Retina (tissue), 1 donor: ENCODE results near the gene UBE2D3.
"Not testable (repeated sequence)": the region's sequence is repeated elsewhere in the genome, so short reads cannot be mapped to it uniquely, and the experiment has no call there.

Experiments
- DNase-seq: peaks from one replicate; pipeline ENCODE4 v3.0.0-alpha.2; 2016

Gene UBE2D3

GRCh38 chr4:102826890-102827673 is at the start of gene UBE2D3:
UBE2D3 (minus strand) TSS chr4:102827551; CDS start chr4:102826508, 1,043 bp downstream.
- DNase-seq: peak; percentile 99

- DNase-seq: no peak
Observed at GRCh38 chr4:102871772-102872171, 44.4 kb upstream of the UBE2D3 start.

GRCh38 chr4:102869569-102870197 is 42.3 kb upstream of the UBE2D3 start:
- DNase-seq: no peak

- peak; percentile 98 for DNase-seq
Observed at GRCh38 chr4:102868781-102869568, 41.6 kb upstream of the UBE2D3 start, which contains the start of gene CISD2. CISD2 (plus strand) TSS chr4:102868992; CDS start chr4:102869085, 93 bp downstream.

GRCh38 chr4:102868153-102868780 is 40.9 kb upstream of the UBE2D3 start:
- no peak for DNase-seq

- no peak for DNase-seq
Observed at GRCh38 chr4:102867278-102868152, 40.2 kb upstream of the UBE2D3 start.

- DNase-seq: not testable (repeated sequence)
Observed at GRCh38 chr4:102865327-102865726, 38.0 kb upstream of the UBE2D3 start.

- no peak for DNase-seq
Observed at GRCh38 chr4:102862747-102863146, 35.4 kb upstream of the UBE2D3 start.

GRCh38 chr4:102862016-102862415 is 34.7 kb upstream of the UBE2D3 start:
- DNase-seq: no peak

GRCh38 chr4:102860611-102861324 is 33.4 kb upstream of the UBE2D3 start:
- DNase-seq: no peak

GRCh38 chr4:102858828-102859464 is 31.6 kb upstream of the UBE2D3 start:
- no peak for DNase-seq

- no peak for DNase-seq
Observed at GRCh38 chr4:102850370-102850769, 23.0 kb upstream of the UBE2D3 start.

- DNase-seq: no peak
Observed at GRCh38 chr4:102849579-102850104, 22.3 kb upstream of the UBE2D3 start.

- DNase-seq: no peak
Observed at GRCh38 chr4:102847687-102848086, 20.3 kb upstream of the UBE2D3 start.

- no peak for DNase-seq
Observed at GRCh38 chr4:102843938-102844337, 16.6 kb upstream of the UBE2D3 start.

GRCh38 chr4:102843273-102843672 is 15.9 kb upstream of the UBE2D3 start:
- no peak for DNase-seq

GRCh38 chr4:102842367-102842766 is 15.0 kb upstream of the UBE2D3 start:
- DNase-seq: no peak

- no peak for DNase-seq
Observed at GRCh38 chr4:102836596-102836995, 9.2 kb upstream of the UBE2D3 start.

GRCh38 chr4:102832667-102833066 is 5.3 kb upstream of the UBE2D3 start:
- DNase-seq: no peak

- DNase-seq: no peak
Observed at GRCh38 chr4:102832105-102832504, 4.8 kb upstream of the UBE2D3 start.
